Amygdala (tissue), 56 donors: ENCODE data around the gene ECHDC3.

Source experiments
- DNase-seq, 56 donors: peaks; one replicate each; lab custom pipeline; 2025; lab: John Stamatoyannopoulos, UW

The ECHDC3 gene

GRCh38 chr10:11743461-11744338, 1.5 kb downstream of the ECHDC3 start:
- DNase-seq = no peak

GRCh38 chr10:11745045-11745444, 2.9 kb downstream of the ECHDC3 start:
- DNase-seq = no peak

GRCh38 chr10:11746883-11747539, 4.8 kb downstream of the ECHDC3 start:
- DNase-seq = peak in 1 of 56 donors; percentile 6

- DNase-seq = no peak
These were observed 6.7 kb downstream of the ECHDC3 start for GRCh38 chr10:11748866-11749265.

- no peak for DNase-seq
These were observed 8.2 kb downstream of the ECHDC3 start for GRCh38 chr10:11750420-11750819.

GRCh38 chr10:11754173-11754572, 12.0 kb downstream of the ECHDC3 start:
- DNase-seq = no peak

- no peak for DNase-seq
These were observed 12.4 kb downstream of the ECHDC3 start for GRCh38 chr10:11754620-11755019.

- no peak for DNase-seq
These were observed 13.5 kb downstream of the ECHDC3 start for GRCh38 chr10:11755512-11756263.

- no peak for DNase-seq
These were observed 14.7 kb downstream of the ECHDC3 start for GRCh38 chr10:11756766-11757315.

GRCh38 chr10:11757454-11757820, 15.3 kb downstream of the ECHDC3 start:
- DNase-seq = peak in 5 of 56 donors; percentile 5 to 52 (median 12)

- peak in 53 of 56 donors; percentile 12 to 90 (median 65) for DNase-seq
These were observed 15.8 kb downstream of the ECHDC3 start for GRCh38 chr10:11757821-11758463.

GRCh38 chr10:11758527-11759236, 16.5 kb downstream of the ECHDC3 start:
- DNase-seq = no peak

GRCh38 chr10:11759347-11759746, 17.2 kb downstream of the ECHDC3 start:
- DNase-seq = no peak

- no peak for DNase-seq
These were observed 18.0 kb downstream of the ECHDC3 start for GRCh38 chr10:11760151-11760550.

- DNase-seq = no peak
These were observed 18.7 kb downstream of the ECHDC3 start for GRCh38 chr10:11760861-11761260.

- no peak for DNase-seq
These were observed 19.2 kb downstream of the ECHDC3 start for GRCh38 chr10:11761431-11761830.

- DNase-seq = no peak
These were observed 20.7 kb downstream of the ECHDC3 start for GRCh38 chr10:11762706-11763500.

- DNase-seq = no peak
These were observed 21.3 kb downstream of the ECHDC3 start for GRCh38 chr10:11763501-11763861.

GRCh38 chr10:11765141-11765540, 23.0 kb downstream of the ECHDC3 start:
- DNase-seq = no peak
